Keratinocyte (primary cell): ENCODE data around the gene BET1L. TPM values are rescaled to one million over a fixed set of nuclear protein-coding genes. Genes with fewer than 3 reads are reported as not detected.

Experiments
- polyA plus RNA-seq, 5 experiments: library from polyadenylated mRNA; depleted of rRNA in 3 of 5; stranded (reverse) in 3 of 5; stranded (forward) in 1 of 5; unstranded in 1 of 5; fragments of >200 nt; gene quantifications; 1 replicate in 1 of 5; 2 replicates in 3 of 5; 3 replicates in 1 of 5; pipeline versions ENCODE4 v1.2.1 to v1.2.3, GENCODE V29; 2011 to 2012; ENCODE audit warnings: missing spikeins in 2 of 5, low read depth in 1 of 5, low replicate concordance in 1 of 5
- small RNA-seq, 3 experiments: library from RNA; depleted of rRNA; stranded (forward); fragments of <200 nt; gene quantifications; one replicate each; pipeline ENCODE3, GENCODE V24; 2012; ENCODE audit warnings: low read depth in 3 of 3, low replicate concordance in 1 of 3; ENCODE audit not compliant: insufficient read length in 3 of 3

The BET1L gene
- polyA plus RNA-seq, 1 donor (not counting 4 experiments of a cell fraction or from before 2014, with no cell fraction given): 27.0 TPM

Small RNA genes within 50 kb of the gene (small RNA-seq; reads per million reads assigned to genes)
- 0 reads per million in 3 experiments for gene RNU6-447P

Other genes starting within 250 kb of the BET1L start
- gene SCGB1C1, start 14.3 kb downstream of the BET1L start, polyA plus RNA-seq: not detected in 3 replicates
- gene RIC8A, start 309 bp upstream of the BET1L start, polyA plus RNA-seq: 120 to 196 TPM (median 129 TPM) in 3 replicates
- 11.2 to 13.7 TPM (median 12.6 TPM) in 3 replicates for gene SIRT3, start 28.9 kb upstream of the BET1L start, polyA plus RNA-seq
- gene PSMD13, start 29.6 kb upstream of the BET1L start, polyA plus RNA-seq: 165 to 221 TPM (median 184 TPM) in 3 replicates
- not detected in 3 replicates for gene NLRP6, start 71.0 kb upstream of the BET1L start, polyA plus RNA-seq
- gene PGGHG, start 81.7 kb upstream of the BET1L start, polyA plus RNA-seq: 4.3 to 12.2 TPM (median 6.2 TPM) in 3 replicates
- gene IFITM5, start 92.1 kb upstream of the BET1L start, polyA plus RNA-seq: not detected in 3 replicates
- 26.9 to 83.0 TPM (median 72.3 TPM) in 3 replicates for gene IFITM2, start 100.4 kb upstream of the BET1L start, polyA plus RNA-seq
- gene IFITM1, start 106.6 kb upstream of the BET1L start, polyA plus RNA-seq: 333 to 549 TPM (median 333 TPM) in 3 replicates
- gene IFITM3, start 113.5 kb upstream of the BET1L start, polyA plus RNA-seq: 295 to 696 TPM (median 435 TPM) in 3 replicates
- 7.3 to 11.5 TPM (median 8.1 TPM) in 3 replicates for gene B4GALNT4, start 162.1 kb upstream of the BET1L start, polyA plus RNA-seq
- gene PKP3, start 186.8 kb upstream of the BET1L start, polyA plus RNA-seq: 125 to 245 TPM (median 127 TPM) in 3 replicates
- gene SIGIRR, start 207.6 kb upstream of the BET1L start, polyA plus RNA-seq: 1.8 to 3.8 TPM (median 2.4 TPM) in 3 replicates
- 16.1 to 40.2 TPM (median 17.7 TPM) in 3 replicates for gene ANO9, start 234.6 kb upstream of the BET1L start, polyA plus RNA-seq
- 21.6 to 36.7 TPM (median 31.7 TPM) in 3 replicates for gene PTDSS2, start 242.9 kb upstream of the BET1L start, polyA plus RNA-seq